CD4-positive, CD25-positive, alpha-beta regulatory T cell (primary cell): ENCODE data around the gene SPRY2. TPM values are rescaled to one million over a fixed set of nuclear protein-coding genes. Genes with fewer than 3 reads are reported as not detected.

Experiments used
- ATAC-seq, 2 donors: fragments of 150-1000 bp; cut with Tn5 transposase; one replicate each; pipeline ENCODE4 v1.10.0; 2021; ENCODE audit warnings: low read depth in 2 of 2, moderate number of reproducible peaks in 2 of 2, moderate library complexity in 1 of 2
- DNase-seq, 3 donors: peaks; one replicate each; pipeline versions ENCODE4 v3.0.0 to v3.0.0-alpha.2; 2012 to 2022; ENCODE audit warnings: mixed read lengths in 1 of 3
- H3K27ac ChIP-seq: one replicate; pipeline ENCODE4 v1.7.0; 2013; ENCODE audit warnings: mild to moderate bottlenecking, low read length; ENCODE audit not compliant: insufficient read depth, poor library complexity, severe bottlenecking
- H3K27me3 ChIP-seq: one replicate; pipeline ENCODE4 v1.7.0; 2013; ENCODE audit warnings: low read length; ENCODE audit not compliant: control insufficient read depth, insufficient read depth
- H3K36me3 ChIP-seq: one replicate; pipeline ENCODE4 v1.7.0; 2013; ENCODE audit warnings: mild to moderate bottlenecking, low read length, moderate library complexity; ENCODE audit not compliant: control insufficient read depth, insufficient read depth
- H3K4me1 ChIP-seq: 2 replicates; pipeline ENCODE4 v1.7.0; 2013; ENCODE audit warnings: mild to moderate bottlenecking, low read length; ENCODE audit not compliant: insufficient read depth, control insufficient read depth, poor library complexity, severe bottlenecking
- H3K4me3 ChIP-seq: one replicate; pipeline ENCODE4 v1.7.0; 2013; ENCODE audit warnings: low read depth, mild to moderate bottlenecking, low read length, moderate library complexity
- H3K9me3 ChIP-seq, 2 experiments: 1 replicate in 1 of 2; 2 replicates in 1 of 2; pipeline ENCODE4 v1.7.0; 2013; ENCODE audit warnings: low read length in 2 of 2, mild to moderate bottlenecking in 1 of 2, moderate library complexity in 1 of 2; ENCODE audit not compliant: control insufficient read depth in 2 of 2
- H3K27ac Mint-ChIP-seq, 3 donors: one replicate each; pipeline ENCODE4 v1.8.0; 2020 to 2022; ENCODE audit warnings: mild to moderate bottlenecking in 3 of 3, mixed read lengths in 3 of 3, moderate library complexity in 2 of 3
- H3K27me3 Mint-ChIP-seq: one replicate; pipeline ENCODE4 v1.8.0; 2022; ENCODE audit warnings: mild to moderate bottlenecking, mixed read lengths
- H3K36me3 Mint-ChIP-seq: one replicate; pipeline ENCODE4 v1.8.0; 2020; ENCODE audit warnings: mixed read lengths
- H3K4me1 Mint-ChIP-seq, 4 donors: one replicate each; pipeline ENCODE4 v1.8.0; 2020 to 2022; ENCODE audit warnings: mixed read lengths in 4 of 4, mild to moderate bottlenecking in 1 of 4
- H3K4me3 Mint-ChIP-seq, 4 donors: one replicate each; pipeline ENCODE4 v1.8.0; 2020 to 2022; ENCODE audit warnings: mild to moderate bottlenecking in 4 of 4, mixed read lengths in 4 of 4, moderate library complexity in 3 of 4
- H3K9me3 Mint-ChIP-seq, 7 donors: one replicate each; pipeline ENCODE4 v1.8.0; 2020 to 2022; ENCODE audit warnings: mixed read lengths in 7 of 7, mild to moderate bottlenecking in 3 of 7, moderate library complexity in 2 of 7
- polyA plus RNA-seq, 4 donors: library from polyadenylated mRNA; unstranded; fragments of 300-500 nt; fragmentation: Illumina TruSeq; gene quantifications; one replicate each; pipeline ENCODE4 v1.2.3, GENCODE V29; 2021
- total RNA-seq: library from RNA; stranded (reverse); gene quantifications from one replicate; pipeline ENCODE4 v1.2.3, GENCODE V29; 2022

SPRY2 gene
- total RNA-seq: 0.37 TPM
- polyA plus RNA-seq: not detected

- peak in 1 of 2 donors; percentile 15 for ATAC-seq
- H3K4me3 ChIP-seq: no peak within 1 kb of the TSS
- H3K4me3 Mint-ChIP-seq: peak within 1 kb of the TSS; percentile 44 to 83 (median 72)
- peaks cover 0 to 25% (median 7%) of the 10 kb centered on the region in 4 donors for H3K4me1 Mint-ChIP-seq
- peaks cover 0 to 3% (median 0%) of the 10 kb centered on the region in 7 donors for H3K9me3 Mint-ChIP-seq
- H3K9me3 ChIP-seq: no peaks in the 10 kb centered on the region
- no peaks in the 10 kb centered on the region for H3K36me3 ChIP-seq
- H3K36me3 Mint-ChIP-seq: no peaks in the 10 kb centered on the region
- peaks cover 36% of the 10 kb centered on the region for H3K27me3 Mint-ChIP-seq
- no peak within 1 kb of the TSS for H3K27ac Mint-ChIP-seq
- H3K27ac ChIP-seq: no peak within 1 kb of the TSS
- peaks cover 18% of the 10 kb centered on the region for H3K27me3 ChIP-seq
- H3K4me1 ChIP-seq: peaks cover 28% of the 10 kb centered on the region
- peak in 1 of 3 donors; percentile 29 for DNase-seq
These were observed at the start of gene SPRY2 for GRCh38 chr13:80341101-80341755. Gene SPRY2, minus strand, starts transcription at chr13:80341126. Its CDS starts 3,421 bp downstream, at chr13:80337705.

GRCh38 chr13:80390338-80390737 lies 49.4 kb upstream of the SPRY2 start:
- Mint-ChIP-seq H3K4me1 (no peaks in the 10 kb centered on the region), H3K4me3 (no peak overlapping the region)

GRCh38 chr13:80389073-80390038 lies 48.4 kb upstream of the SPRY2 start:
- DNase-seq (no peak), ATAC-seq (no peak)
- Histone ChIP-seq H3K4me1 (no peaks in the 10 kb centered on the region), H3K4me3 (no peak overlapping the region), H3K27me3 (no peaks in the 10 kb centered on the region), H3K9me3 (peaks cover 0 to 2% of the 10 kb centered on the region in 2 experiments), H3K27ac (no peak overlapping the region), H3K36me3 (no peaks in the 10 kb centered on the region)
- H3K4me1 Mint-ChIP-seq: no peaks in the 10 kb centered on the region
- H3K27me3 Mint-ChIP-seq: no peaks in the 10 kb centered on the region
- H3K4me3 Mint-ChIP-seq: peak overlapping the region in 1 of 4 donors; percentile 22
- H3K36me3 Mint-ChIP-seq: no peaks in the 10 kb centered on the region
- no peak overlapping the region for H3K27ac Mint-ChIP-seq
- peaks cover 0 to 16% (median 4%) of the 10 kb centered on the region in 7 donors for H3K9me3 Mint-ChIP-seq

More at GRCh38 chr13:80390338-80390737, 49.4 kb upstream of the SPRY2 start:
- Mint-ChIP-seq H3K27me3 (no peaks in the 10 kb centered on the region), H3K27ac (no peak overlapping the region), H3K36me3 (no peaks in the 10 kb centered on the region), H3K9me3 (peaks cover 0 to 18% (median 4%) of the 10 kb centered on the region in 7 donors)
- no peak overlapping the region for H3K4me3 ChIP-seq
- ATAC-seq (no peak), DNase-seq (no peak)
- H3K4me1 ChIP-seq: no peaks in the 10 kb centered on the region
- H3K27me3 ChIP-seq: no peaks in the 10 kb centered on the region
- peaks cover 0 to 2% of the 10 kb centered on the region in 2 experiments for H3K9me3 ChIP-seq
- no peak overlapping the region for H3K27ac ChIP-seq
- no peaks in the 10 kb centered on the region for H3K36me3 ChIP-seq

- DNase-seq: no peak
- no peaks in the 10 kb centered on the region for H3K4me1 Mint-ChIP-seq
These were observed 47.6 kb upstream of the SPRY2 start for GRCh38 chr13:80388506-80388905.

GRCh38 chr13:80386592-80386991 lies 45.7 kb upstream of the SPRY2 start:
- Mint-ChIP-seq H3K27ac (no peak overlapping the region), H3K27me3 (no peaks in the 10 kb centered on the region), H3K36me3 (no peaks in the 10 kb centered on the region), H3K4me1 (no peaks in the 10 kb centered on the region), H3K4me3 (no peak overlapping the region), H3K9me3 (peaks cover 0 to 10% (median 2%) of the 10 kb centered on the region in 7 donors)
- Histone ChIP-seq H3K27me3 (no peaks in the 10 kb centered on the region), H3K9me3 (peaks cover 0 to 2% of the 10 kb centered on the region in 2 experiments), H3K27ac (no peak overlapping the region), H3K4me1 (no peaks in the 10 kb centered on the region), H3K36me3 (no peaks in the 10 kb centered on the region), H3K4me3 (no peak overlapping the region)
- DNase-seq (no peak), ATAC-seq (no peak)

More at GRCh38 chr13:80388506-80388905, 47.6 kb upstream of the SPRY2 start:
- Histone ChIP-seq H3K27ac (no peak overlapping the region), H3K9me3 (peaks cover 0 to 2% of the 10 kb centered on the region in 2 experiments), H3K4me3 (no peak overlapping the region), H3K4me1 (no peaks in the 10 kb centered on the region), H3K27me3 (no peaks in the 10 kb centered on the region), H3K36me3 (no peaks in the 10 kb centered on the region)
- Mint-ChIP-seq H3K4me3 (no peak overlapping the region), H3K27ac (no peak overlapping the region), H3K36me3 (no peaks in the 10 kb centered on the region), H3K9me3 (peaks cover 0 to 11% (median 4%) of the 10 kb centered on the region in 7 donors), H3K27me3 (no peaks in the 10 kb centered on the region)
- ATAC-seq: no peak

GRCh38 chr13:80386002-80386401 lies 45.1 kb upstream of the SPRY2 start:
- no peaks in the 10 kb centered on the region for H3K4me1 Mint-ChIP-seq
- peaks cover 0 to 2% of the 10 kb centered on the region in 2 experiments for H3K9me3 ChIP-seq
- ATAC-seq: no peak
- H3K4me1 ChIP-seq: no peaks in the 10 kb centered on the region
- H3K27ac Mint-ChIP-seq: no peak overlapping the region
- peaks cover 0 to 10% (median 2%) of the 10 kb centered on the region in 7 donors for H3K9me3 Mint-ChIP-seq
- no peaks in the 10 kb centered on the region for H3K36me3 ChIP-seq
- no peak overlapping the region for H3K4me3 Mint-ChIP-seq
- no peaks in the 10 kb centered on the region for H3K27me3 ChIP-seq
- H3K27me3 Mint-ChIP-seq: no peaks in the 10 kb centered on the region
- H3K4me3 ChIP-seq: no peak overlapping the region
- no peak overlapping the region for H3K27ac ChIP-seq
- no peak for DNase-seq
- H3K36me3 Mint-ChIP-seq: no peaks in the 10 kb centered on the region

GRCh38 chr13:80382576-80382975 lies 41.6 kb upstream of the SPRY2 start:
- ATAC-seq (no peak), DNase-seq (no peak)
- Mint-ChIP-seq H3K27me3 (no peaks in the 10 kb centered on the region), H3K4me1 (no peaks in the 10 kb centered on the region), H3K4me3 (no peak overlapping the region), H3K36me3 (no peaks in the 10 kb centered on the region), H3K27ac (no peak overlapping the region), H3K9me3 (peaks cover 0 to 3% (median 0%) of the 10 kb centered on the region in 7 donors)
- no peak overlapping the region for H3K4me3 ChIP-seq
- no peaks in the 10 kb centered on the region for H3K36me3 ChIP-seq
- H3K27me3 ChIP-seq: no peaks in the 10 kb centered on the region
- no peaks in the 10 kb centered on the region for H3K9me3 ChIP-seq
- no peak overlapping the region for H3K27ac ChIP-seq
- no peaks in the 10 kb centered on the region for H3K4me1 ChIP-seq
